HG03103 (cell line): ENCODE measurements around the gene RAP1GAP.

ENCODE experiments used
- ATAC-seq: cut with Tn5 transposase; IDR thresholded peaks from one replicate; pipeline ENCODE4 v1.9.1; 2021; ENCODE audit warnings: low read depth; ENCODE audit not compliant: unreplicated experiment

The RAP1GAP gene

DNA sequence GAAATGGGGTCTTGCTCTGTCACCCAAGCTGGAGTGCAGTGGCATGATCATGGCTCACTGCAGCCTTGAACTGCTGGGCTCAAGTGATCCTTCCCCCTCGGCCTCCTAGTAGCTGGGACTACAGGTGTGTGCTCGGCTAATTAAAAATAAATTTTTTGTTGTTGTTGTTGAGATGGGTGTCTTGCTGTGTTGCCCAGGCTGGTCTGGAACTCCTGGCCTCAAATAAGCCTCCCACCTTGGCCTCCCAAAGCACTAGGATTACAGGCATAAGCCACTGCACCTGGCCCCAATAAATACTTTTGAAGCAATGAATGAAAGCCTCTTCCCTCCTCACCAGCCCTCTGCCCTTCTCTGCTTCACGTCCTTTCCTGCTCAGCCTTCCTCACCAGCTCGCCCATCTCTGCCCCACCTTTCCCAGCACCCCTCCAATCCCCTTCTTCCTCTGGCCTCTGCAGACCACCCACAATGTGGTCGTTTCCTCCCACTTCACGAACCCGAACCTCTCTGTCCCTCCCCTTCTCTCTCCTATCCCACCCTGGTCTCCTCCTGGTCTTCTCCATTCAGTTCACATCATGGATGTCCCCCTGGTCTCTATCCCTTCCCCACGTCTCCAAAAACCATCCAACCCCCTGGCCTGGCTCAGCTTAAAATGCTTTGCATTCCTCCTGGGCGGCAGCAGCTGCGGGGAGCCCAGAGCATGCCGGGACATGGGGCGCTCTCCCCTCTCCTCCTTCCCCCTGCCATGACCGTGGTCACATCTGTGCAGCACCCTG lies 38.4 kb downstream of the RAP1GAP start:
- ATAC-seq, result no peak

DNA sequence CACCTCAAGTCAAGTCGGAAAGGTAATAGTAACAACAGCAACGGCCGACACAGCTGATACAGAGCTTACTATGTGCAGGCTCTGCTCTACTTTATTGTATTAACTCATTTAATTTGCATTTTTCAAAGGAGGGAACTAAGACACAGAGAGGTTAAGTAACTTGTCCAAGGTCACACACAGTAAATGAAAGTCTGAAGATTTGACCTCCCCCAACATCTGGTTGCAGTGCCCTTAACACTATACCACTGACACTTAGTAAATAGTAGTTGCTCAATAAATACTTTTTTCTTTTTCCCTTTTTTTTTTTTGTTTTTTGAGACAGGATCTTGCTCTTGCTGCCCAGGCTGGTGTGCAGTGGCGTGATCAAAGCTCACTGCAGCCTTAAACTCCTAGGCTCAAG lies 39.2 kb downstream of the RAP1GAP start:
- ATAC-seq, result no peak

GRCh38 chr1:21628798-21629393 lies 40.3 kb downstream of the RAP1GAP start:
- ATAC-seq, result no peak

GRCh38 chr1:21626921-21627339 lies 42.2 kb downstream of the RAP1GAP start:
- no peak for ATAC-seq

DNA sequence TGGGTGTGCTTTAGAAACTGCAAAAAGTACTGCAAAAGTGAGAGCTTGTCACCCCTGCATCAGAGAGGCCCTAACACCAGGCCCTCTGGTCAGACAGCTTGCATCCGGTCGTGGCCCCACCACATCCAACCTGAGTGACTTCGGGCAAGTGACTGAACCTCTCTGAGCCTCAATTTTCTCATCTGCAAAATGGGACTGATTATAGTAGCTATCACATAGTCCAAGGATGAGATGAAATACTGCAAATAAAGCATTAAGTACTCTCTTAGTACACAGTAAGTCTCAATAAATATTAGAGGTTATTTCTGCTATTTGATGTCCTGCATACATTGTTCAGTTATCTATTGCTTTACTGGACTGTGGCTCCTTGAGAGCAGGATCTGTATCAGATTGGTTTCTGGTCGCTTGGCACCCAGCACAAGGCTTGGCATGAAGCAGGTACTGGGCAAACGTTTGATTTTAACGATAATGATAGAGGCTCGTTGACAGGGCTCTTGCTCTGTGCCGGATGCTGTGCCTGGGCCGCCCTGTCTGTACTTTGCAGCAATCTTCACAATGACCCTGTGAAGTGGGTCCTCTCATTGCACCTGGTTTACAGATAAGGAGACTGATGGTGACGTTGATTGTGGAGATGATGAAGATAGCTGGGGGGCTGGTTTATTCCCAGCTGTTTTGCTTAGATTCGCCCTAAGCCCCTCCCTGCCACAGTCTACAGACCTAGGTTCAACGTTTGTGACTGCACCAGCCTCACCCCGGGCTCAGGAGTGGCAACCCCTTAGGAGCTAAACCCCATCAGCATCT lies 43.6 kb downstream of the RAP1GAP start:
- no peak for ATAC-seq

- ATAC-seq, result no peak
These were observed 44.4 kb downstream of the RAP1GAP start for GRCh38 chr1:21624571-21625389.

- ATAC-seq, result no peak
These were observed 45.7 kb downstream of the RAP1GAP start for GRCh38 chr1:21623410-21623961.

- no peak for ATAC-seq
These were observed 46.5 kb downstream of the RAP1GAP start for GRCh38 chr1:21622466-21623315.

GRCh38 chr1:21621761-21622436 lies 47.3 kb downstream of the RAP1GAP start:
- ATAC-seq, result no peak

DNA sequence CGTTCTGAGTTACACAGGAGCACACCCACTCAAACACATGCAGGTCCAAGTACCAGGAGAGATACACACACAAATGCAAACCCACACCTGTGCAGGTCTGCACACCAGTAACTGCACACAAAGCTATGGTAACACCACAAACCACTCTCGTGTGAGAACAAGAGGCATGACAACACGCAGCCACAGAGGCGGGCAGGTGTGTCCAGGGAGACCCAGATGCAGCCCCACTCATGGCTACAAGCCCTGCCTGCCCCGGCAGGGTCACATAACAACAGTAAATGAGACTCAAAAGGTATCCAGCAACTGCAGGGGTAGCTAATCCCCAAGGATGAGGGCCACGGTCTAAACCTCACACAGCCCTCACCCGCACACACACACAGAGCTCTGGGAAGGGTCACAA lies 48.1 kb downstream of the RAP1GAP start:
- ATAC-seq, result no peak

DNA sequence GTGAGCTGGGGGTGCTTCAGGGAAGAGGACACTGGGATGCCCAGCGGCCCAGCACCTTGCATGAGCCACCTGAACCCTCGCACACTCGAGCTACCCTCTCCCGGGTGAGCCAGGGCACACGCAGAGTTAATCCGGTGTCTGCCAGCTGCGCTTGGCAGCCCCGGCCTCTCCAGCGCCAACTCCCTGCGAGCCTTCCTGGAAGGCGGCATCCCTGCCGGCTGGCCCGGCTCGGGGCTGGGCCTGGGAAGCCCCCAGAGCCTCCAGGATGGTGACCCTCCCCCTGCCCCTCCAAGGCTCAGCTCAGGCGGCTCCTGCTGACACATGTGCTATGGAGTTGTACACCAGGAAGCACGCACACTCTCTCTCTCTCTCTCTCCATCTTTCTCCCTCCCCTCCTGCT lies 48.7 kb downstream of the RAP1GAP start:
- no peak for ATAC-seq

GRCh38 chr1:21620011-21620410 lies 49.1 kb downstream of the RAP1GAP start:
- no peak for ATAC-seq

- ATAC-seq, result no peak
These were observed 49.7 kb downstream of the RAP1GAP start for GRCh38 chr1:21619375-21619947.

- no peak for ATAC-seq
These were observed 50.4 kb downstream of the RAP1GAP start for GRCh38 chr1:21618561-21619374.

GRCh38 chr1:21618059-21618458 lies 51.1 kb downstream of the RAP1GAP start:
- no peak for ATAC-seq

GRCh38 chr1:21617126-21617738 lies 51.9 kb downstream of the RAP1GAP start:
- no peak for ATAC-seq

DNA sequence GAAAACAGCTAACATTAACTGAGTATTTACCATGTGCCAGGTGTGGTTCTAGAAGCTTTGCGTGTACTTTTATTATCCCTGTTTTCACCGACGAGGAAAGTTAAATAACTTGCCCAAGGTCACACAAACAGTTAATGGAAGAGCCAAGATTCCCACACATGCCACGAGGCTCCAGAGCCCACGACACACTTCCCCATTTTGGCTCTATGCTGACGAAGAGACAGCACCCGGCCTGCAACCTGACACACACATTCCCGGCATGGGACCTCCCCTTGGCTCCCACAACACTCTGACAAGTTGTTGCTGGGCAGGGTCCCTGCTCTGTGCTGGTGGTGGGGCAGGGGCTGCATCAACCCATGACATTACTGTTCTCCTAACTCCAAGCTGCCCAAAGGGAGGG lies 52.8 kb downstream of the RAP1GAP start:
- no peak for ATAC-seq
